GM21737 (cell line): Measurements from ENCODE around the gene ANKRD17.

Source experiments
- ATAC-seq: cut with Tn5 transposase; IDR thresholded peaks from one replicate; pipeline ENCODE4 v1.9.1; 2021; ENCODE audit warnings: mild to moderate bottlenecking, moderate library complexity; ENCODE audit not compliant: unreplicated experiment

ANKRD17 gene

GRCh38 chr4:73055241-73055897, 203.2 kb downstream of the ANKRD17 start:
- ATAC-seq, result peak; percentile 75

- ATAC-seq, result no peak
These were observed 204.6 kb downstream of the ANKRD17 start for GRCh38 chr4:73053974-73054480.

GRCh38 chr4:73053076-73053475, 205.5 kb downstream of the ANKRD17 start:
- ATAC-seq, result no peak

GRCh38 chr4:73051625-73052024, 207.0 kb downstream of the ANKRD17 start:
- ATAC-seq, result no peak

GRCh38 chr4:73045879-73046278, 212.7 kb downstream of the ANKRD17 start:
- ATAC-seq, result no peak

- ATAC-seq, result no peak
These were observed 221.5 kb downstream of the ANKRD17 start for GRCh38 chr4:73037057-73037456.

- ATAC-seq, result no peak
These were observed 222.5 kb downstream of the ANKRD17 start for GRCh38 chr4:73036123-73036522.

GRCh38 chr4:73034896-73035295, 223.7 kb downstream of the ANKRD17 start:
- no peak for ATAC-seq

- ATAC-seq, result no peak
These were observed 230.0 kb downstream of the ANKRD17 start for GRCh38 chr4:73028621-73029020.
